Measurements from ENCODE around the gene CORO1C. TPM values are rescaled to one million over a fixed set of nuclear protein-coding genes. Genes with fewer than 3 reads are reported as not detected.
A peak's percentile ranks its signal among the peaks of the same experiment; 100 is the strongest.

CORO1C gene
- total and polyA plus RNA-seq, 9 of the 15 experiments (the other 6 are each of a cell fraction or from before 2014, with no cell fraction given) = 55.2 to 280 (median 150) TPM

- Histone ChIP-seq H3K9me1 (ENCODE audit: control insufficient read depth, insufficient read depth, low read length) (no peaks in the 10 kb centered on the region), H3K27me3 (ENCODE audit: control insufficient read depth in 2 of 2, insufficient read depth in 2 of 2, low read length in 2 of 2) (no peaks in the 10 kb centered on the region), H3K9ac (ENCODE audit: insufficient read depth in 1 of 2, low read depth in 2 of 2, low read length in 2 of 2) (peak overlapping the region; percentile 86 to 94), H3K4me3 (peak overlapping the region; percentile 15; the same call in 1 of the 2 replicates), H3K27ac (ENCODE audit: extremely low read depth, low read depth, low read length) (peak overlapping the region; percentile 99), H4K20me1 (replicated peaks; ENCODE audit: control insufficient read depth, insufficient read depth, low read length) (no peaks in the 10 kb centered on the region), H3K4me1 (replicated peaks in 1 of 2; ENCODE audit: control insufficient read depth in 2 of 2, insufficient read depth in 2 of 2, low read length in 2 of 2) (peaks cover 47 to 83% of the 10 kb centered on the region in 2 experiments), H3K79me2 (ENCODE audit: control insufficient read depth, insufficient read depth, low read length) (peaks cover 86% of the 10 kb centered on the region), H3K36me3 (ENCODE audit: control insufficient read depth, insufficient read depth, low read length) (peaks cover 56% of the 10 kb centered on the region), H2AFZ (ENCODE audit: low read depth, low read length) (peak overlapping the region; percentile 11), H3K4me2 (ENCODE audit: insufficient read depth, low read length) (peak overlapping the region; percentile 88), H3K9me3 (replicated peaks; ENCODE audit: control insufficient read depth, insufficient read depth, low read depth, low read length) (no peaks in the 10 kb centered on the region)
- ATAC-seq (peak; percentile 89), FAIRE-seq (peak; percentile 99), DNase-seq (ENCODE audit: extremely low read depth in 1 of 4, low spot score in 3 of 4) (peak; percentile 80 to 98 (median 85))
- intact Hi-C loops (cut with micrococcal nuclease) = loop anchor here (2.0 to 5.0 kb wide), 3 partner anchors 37 to 129 kb away; partner anchors contain the start of genes ISCU and SELPLG
- in situ Hi-C loops (cut with MboI) = no loop called here
- CTCF ChIA-PET (ENCODE audit: low intra/inter-chr PET ratio) = no interaction called here
- POLR2A ChIA-PET = interaction anchor here (0.6 to 4.8 kb wide), 16 partner anchors 8 to 121 kb away, joined by 3 to 33 read pairs (median 4); no protein-coding TSS in a partner anchor
- no TSS peak for BruUV-seq (replicated peaks)
- WGBS (ENCODE audit: insufficient coverage, low coverage, missing lambda C conversion rate) = 1% methylated on average over 13 of the region's 13 CpGs
- TF ChIP-seq ZNF507 (tag; conservative IDR thresholded peaks at IDR 0.05) = no peak
- TF ChIP-seq DIDO1 (tag; IDR thresholded peaks at IDR 0.05; ENCODE audit: low read depth) = no peak; the same call in 1 of the 2 replicates
- TF ChIP-seq GATAD2A (IDR thresholded peaks at IDR 0.05) = peak; percentile 53; the same call in 1 of the 2 replicates
- peak; percentile 62 for TF ChIP-seq C11orf30 (IDR thresholded peaks at IDR 0.05; ENCODE audit: low read depth)
- TF ChIP-seq CC2D1A (IDR thresholded peaks at IDR 0.05) = peak; percentile 69; the same call in 1 of the 2 replicates
- no peak for TF ChIP-seq ATF1 (CRISPR knock-in tag; IDR thresholded peaks at IDR 0.05)
- TF ChIP-seq ATF1 (tag; IDR thresholded peaks at IDR 0.05) = peak; percentile 93
- peak; percentile 13; the same call in 1 of the 2 replicates for TF ChIP-seq CLOCK (CRISPR knock-in tag; IDR thresholded peaks at IDR 0.05; ENCODE audit: borderline replicate concordance)
- TF ChIP-seq, protein P1, sequence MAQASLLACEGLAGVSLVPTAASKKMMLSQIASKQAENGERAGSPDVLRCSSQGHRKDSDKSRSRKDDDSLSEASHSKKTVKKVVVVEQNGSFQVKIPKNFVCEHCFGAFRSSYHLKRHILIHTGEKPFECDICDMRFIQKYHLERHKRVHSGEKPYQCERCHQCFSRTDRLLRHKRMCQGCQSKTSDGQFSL (CRISPR knock-in tag; IDR thresholded peaks at IDR 0.05) = no peak
- TF ChIP-seq, protein P1 (tag; IDR thresholded peaks at IDR 0.05) = 0 out of 4 replicates have a peak, but pooled peaks of 1 of the 2 experiments have one; percentile 51
- no peak for TF ChIP-seq HEY1 (CRISPR knock-in tag; IDR thresholded peaks at IDR 0.05; ENCODE audit: borderline replicate concordance)
- TF ChIP-seq, protein P2, sequence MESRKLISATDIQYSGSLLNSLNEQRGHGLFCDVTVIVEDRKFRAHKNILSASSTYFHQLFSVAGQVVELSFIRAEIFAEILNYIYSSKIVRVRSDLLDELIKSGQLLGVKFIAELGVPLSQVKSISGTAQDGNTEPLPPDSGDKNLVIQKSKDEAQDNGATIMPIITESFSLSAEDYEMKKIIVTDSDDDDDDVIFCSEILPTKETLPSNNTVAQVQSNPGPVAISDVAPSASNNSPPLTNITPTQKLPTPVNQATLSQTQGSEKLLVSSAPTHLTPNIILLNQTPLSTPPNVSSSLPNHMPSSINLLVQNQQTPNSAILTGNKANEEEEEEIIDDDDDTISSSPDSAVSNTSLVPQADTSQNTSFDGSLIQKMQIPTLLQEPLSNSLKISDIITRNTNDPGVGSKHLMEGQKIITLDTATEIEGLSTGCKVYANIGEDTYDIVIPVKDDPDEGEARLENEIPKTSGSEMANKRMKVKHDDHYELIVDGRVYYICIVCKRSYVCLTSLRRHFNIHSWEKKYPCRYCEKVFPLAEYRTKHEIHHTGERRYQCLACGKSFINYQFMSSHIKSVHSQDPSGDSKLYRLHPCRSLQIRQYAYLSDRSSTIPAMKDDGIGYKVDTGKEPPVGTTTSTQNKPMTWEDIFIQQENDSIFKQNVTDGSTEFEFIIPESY (CRISPR knock-in tag; IDR thresholded peaks at IDR 0.05) = peak; percentile 11; the same call in 1 of the 2 replicates
- peak; percentile 76; the same call in 1 of the 2 replicates for TF ChIP-seq ARID3A (IDR thresholded peaks at IDR 0.05; ENCODE audit: borderline replicate concordance, low read depth, low read length)
- no peak for TF ChIP-seq ZNF77 (CRISPR knock-in tag; IDR thresholded peaks at IDR 0.05)
Measured at GRCh38 chr12:108691175-108691997, 39.9 kb downstream of the CORO1C start.
